GM08714 (cell line): ENCODE measurements around the gene HBS1L.
A peak's percentile ranks its signal among the peaks of the same experiment; 100 is the strongest.

Experiments used
- H3K4me3 ChIP-seq: fragments of 200-500 bp; sonication (Bioruptor generic); 2 replicates; pipeline ENCODE4 v1.5.1; 2014; ENCODE audit warnings: mild to moderate bottlenecking, low read length, inconsistent platforms
- ZNF274 ChIP-seq: IDR thresholded peaks from 2 replicates; pipeline ENCODE4 v1.6.1; 2012; ENCODE audit warnings: mild to moderate bottlenecking, low read depth, low read length

HBS1L gene

GRCh38 chr6:135008072-135008940, 46.3 kb downstream of the HBS1L start:
- no peak for TF ChIP-seq ZNF274
- peak overlapping the region; percentile 46 for H3K4me3 ChIP-seq

- TF ChIP-seq ZNF274: no peak
- no peak overlapping the region for H3K4me3 ChIP-seq
Observed at GRCh38 chr6:135006386-135006914, 48.2 kb downstream of the HBS1L start.

- no peak for TF ChIP-seq ZNF274
Observed at GRCh38 chr6:135004399-135004798, 50.2 kb downstream of the HBS1L start.

GRCh38 chr6:135002974-135003703, 51.5 kb downstream of the HBS1L start:
- no peak overlapping the region; the same call in 1 of the 2 replicates for H3K4me3 ChIP-seq
- no peak for TF ChIP-seq ZNF274

More at GRCh38 chr6:135004399-135004798, 50.2 kb downstream of the HBS1L start:
- H3K4me3 ChIP-seq: no peak overlapping the region

- H3K4me3 ChIP-seq: peak overlapping the region; percentile 43
- TF ChIP-seq ZNF274: no peak
Observed at GRCh38 chr6:135002229-135002844, 52.3 kb downstream of the HBS1L start.

GRCh38 chr6:134999107-134999506, 55.5 kb downstream of the HBS1L start:
- TF ChIP-seq ZNF274: no peak
- no peak overlapping the region for H3K4me3 ChIP-seq

GRCh38 chr6:134997133-134997995, 57.3 kb downstream of the HBS1L start:
- no peak for TF ChIP-seq ZNF274
- H3K4me3 ChIP-seq: no peak overlapping the region

- H3K4me3 ChIP-seq: no peak overlapping the region
- TF ChIP-seq ZNF274: no peak
Observed at GRCh38 chr6:134995536-134995935, 59.1 kb downstream of the HBS1L start.

- TF ChIP-seq ZNF274: no peak
- H3K4me3 ChIP-seq: no peak overlapping the region
Observed at GRCh38 chr6:134994431-134994830, 60.2 kb downstream of the HBS1L start.

GRCh38 chr6:134992155-134992554, 62.5 kb downstream of the HBS1L start:
- no peak overlapping the region for H3K4me3 ChIP-seq
- no peak for TF ChIP-seq ZNF274

GRCh38 chr6:134990262-134990661, 64.4 kb downstream of the HBS1L start:
- no peak for TF ChIP-seq ZNF274
- no peak overlapping the region for H3K4me3 ChIP-seq

- no peak for TF ChIP-seq ZNF274
Observed at GRCh38 chr6:134984821-134985220, 69.8 kb downstream of the HBS1L start.

GRCh38 chr6:134983823-134984222, 70.8 kb downstream of the HBS1L start:
- no peak for TF ChIP-seq ZNF274
- H3K4me3 ChIP-seq: no peak overlapping the region

More at GRCh38 chr6:134984821-134985220, 69.8 kb downstream of the HBS1L start:
- H3K4me3 ChIP-seq: no peak overlapping the region
